ENCODE results near the gene CHMP3.
"Not testable (repeated sequence)": the region's sequence is repeated elsewhere in the genome, so short reads cannot be mapped to it uniquely, and the experiment has no call there.

DNA sequence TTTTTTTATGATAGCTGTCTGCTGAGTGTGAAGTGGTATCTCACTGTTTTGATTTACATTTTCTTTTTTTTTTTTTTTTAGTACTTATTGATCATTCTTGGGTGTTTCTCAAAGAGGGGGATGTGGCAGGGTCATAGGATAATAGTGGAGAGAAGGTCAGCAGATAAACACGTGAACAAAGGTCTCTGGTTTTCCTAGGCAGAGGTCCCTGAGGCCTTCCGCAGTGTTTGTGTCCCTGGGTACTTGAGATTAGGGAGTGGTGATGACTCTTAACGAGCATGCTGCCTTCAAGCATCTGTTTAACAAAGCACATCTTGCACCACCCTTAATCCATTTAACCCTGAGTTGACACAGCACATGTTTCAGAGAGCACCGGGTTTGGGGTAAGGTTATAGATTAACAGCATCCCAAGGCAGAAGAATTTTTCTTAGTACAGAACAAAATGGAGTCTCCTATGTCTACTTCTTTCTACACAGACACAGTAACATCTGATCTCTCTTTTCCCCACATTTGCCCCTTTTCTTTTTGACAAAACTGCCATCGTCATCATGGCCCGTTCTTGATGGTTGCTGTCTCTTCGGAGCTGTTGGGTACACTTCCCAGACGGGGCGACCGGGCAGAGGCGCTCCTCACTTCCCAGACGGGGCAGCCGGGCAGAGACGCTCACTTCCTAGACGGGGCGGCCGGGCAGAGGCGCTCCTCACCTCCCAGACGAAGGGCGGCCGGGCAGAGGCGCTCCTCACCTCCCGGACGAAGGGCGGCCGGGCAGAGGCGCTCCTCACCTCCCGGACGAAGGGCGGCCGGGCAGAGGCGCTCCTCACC is 18.8 kb downstream of the CHMP3 start:
- TF ChIP-seq, protein P1, sequence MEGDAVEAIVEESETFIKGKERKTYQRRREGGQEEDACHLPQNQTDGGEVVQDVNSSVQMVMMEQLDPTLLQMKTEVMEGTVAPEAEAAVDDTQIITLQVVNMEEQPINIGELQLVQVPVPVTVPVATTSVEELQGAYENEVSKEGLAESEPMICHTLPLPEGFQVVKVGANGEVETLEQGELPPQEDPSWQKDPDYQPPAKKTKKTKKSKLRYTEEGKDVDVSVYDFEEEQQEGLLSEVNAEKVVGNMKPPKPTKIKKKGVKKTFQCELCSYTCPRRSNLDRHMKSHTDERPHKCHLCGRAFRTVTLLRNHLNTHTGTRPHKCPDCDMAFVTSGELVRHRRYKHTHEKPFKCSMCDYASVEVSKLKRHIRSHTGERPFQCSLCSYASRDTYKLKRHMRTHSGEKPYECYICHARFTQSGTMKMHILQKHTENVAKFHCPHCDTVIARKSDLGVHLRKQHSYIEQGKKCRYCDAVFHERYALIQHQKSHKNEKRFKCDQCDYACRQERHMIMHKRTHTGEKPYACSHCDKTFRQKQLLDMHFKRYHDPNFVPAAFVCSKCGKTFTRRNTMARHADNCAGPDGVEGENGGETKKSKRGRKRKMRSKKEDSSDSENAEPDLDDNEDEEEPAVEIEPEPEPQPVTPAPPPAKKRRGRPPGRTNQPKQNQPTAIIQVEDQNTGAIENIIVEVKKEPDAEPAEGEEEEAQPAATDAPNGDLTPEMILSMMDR (IDR thresholded peaks at IDR 0.05; ENCODE audit: low read length) = not testable (repeated sequence)
- TF ChIP-seq EZH2phosphoT487 (IDR thresholded peaks at IDR 0.05; ENCODE audit: low read length); EZH2 (optimal IDR thresholded peaks at IDR 0.05; ENCODE audit: low read depth, low read length): not testable (repeated sequence)

All from MM.1S (cell line).